Esophagus muscularis mucosa (tissue), 4 donors: Measurements from ENCODE around the gene MMD. TPM values are rescaled to one million over a fixed set of nuclear protein-coding genes. Genes with fewer than 3 reads are reported as not detected.

Source experiments
- DNase-seq: peaks from one replicate; pipeline ENCODE4 v3.0.0-alpha.2; 2017; ENCODE audit errors: extremely low spot score
- H3K27ac ChIP-seq, 4 donors: fragments of 200-600 bp; sonication (generic); replicated peaks in 1 of 4; 1 replicate in 3 of 4; 2 replicates in 1 of 4; pipeline ENCODE4 v1.5.1; 2016 to 2019; ENCODE audit warnings: mild to moderate bottlenecking in 1 of 4
- H3K27me3 ChIP-seq, 4 donors: fragments of 200-600 bp; sonication (generic); one replicate each; pipeline versions ENCODE4 v1.5.1 to v1.6.0; 2016 to 2019
- H3K36me3 ChIP-seq, 4 donors: fragments of 200-600 bp; sonication (generic); one replicate each; pipeline ENCODE4 v1.5.1; 2016 to 2019
- H3K4me1 ChIP-seq, 4 donors: fragments of 200-600 bp; sonication (generic); one replicate each; pipeline ENCODE4 v1.5.1; 2016 to 2019
- H3K4me3 ChIP-seq, 4 donors: fragments of 200-600 bp; sonication (generic); 1 replicate in 2 of 4; 2 replicates in 2 of 4; pipeline ENCODE4 v1.5.1; 2016 to 2019; ENCODE audit warnings: mild to moderate bottlenecking in 4 of 4, moderate library complexity in 1 of 4
- H3K9me3 ChIP-seq, 4 donors: fragments of 200-600 bp; sonication (generic); 1 replicate in 3 of 4; 2 replicates in 1 of 4; pipeline ENCODE4 v1.5.1; 2016 to 2019
- CTCF ChIP-seq, 3 experiments: fragments of 200-600 bp in 2 of 3; fragments of 450-650 bp in 1 of 3; sonication (generic) in 2 of 3; IDR thresholded peaks; one replicate each; pipeline ENCODE4 v1.5.1; 2017 to 2019; ENCODE audit warnings: antibody characterized with exemption in 3 of 3, mild to moderate bottlenecking in 2 of 3, moderate library complexity in 1 of 3
- EP300 ChIP-seq: sonication (generic); formaldehyde crosslinking; IDR thresholded peaks from one replicate; pipeline ENCODE4 v1.6.1; 2017; ENCODE audit warnings: antibody characterized with exemption
- POLR2A ChIP-seq: fragments of 450-650 bp; IDR thresholded peaks from one replicate; pipeline ENCODE4 v1.6.1; 2017; ENCODE audit warnings: antibody characterized with exemption, moderate library complexity, mild to moderate bottlenecking, low read depth
- POLR2AphosphoS5 ChIP-seq, 2 donors: sonication (generic); formaldehyde crosslinking; IDR thresholded peaks; one replicate each; pipeline ENCODE4 v1.6.1; 2017; ENCODE audit warnings: antibody characterized with exemption in 2 of 2
- WGBS: methylation state at CpG from one replicate; pipeline ENCODE4 v1.1.5; 2018; 5-methylcytosine and 5-hydroxymethylcytosine counted together
- intact Hi-C: fragments of 100-400 bp; cut with DNase I; formaldehyde crosslinking; loops from one replicate; pipeline ENCODE4 v1.15.1; 2023
- total RNA-seq, 4 donors: library from RNA; depleted of rRNA; stranded (reverse); fragments of >200 nt; gene quantifications; one replicate each; pipeline versions ENCODE4 v1.1.0 to v1.2.1, GENCODE V29; 2016

MMD gene
- total RNA-seq, 4 donors from 2014 or later, result 28.5 to 43.9 (median 32.4) TPM

- Histone ChIP-seq H3K9me3 (no peaks in the 10 kb centered on the region), H3K27ac (peak overlapping the region; percentile 45 to 60 (median 52)), H3K36me3 (peaks cover 2 to 31% (median 24%) of the 10 kb centered on the region in 4 donors), H3K27me3 (no peaks in the 10 kb centered on the region), H3K4me1 (peaks cover 33 to 62% (median 57%) of the 10 kb centered on the region in 4 donors), H3K4me3 (no peak overlapping the region)
- intact Hi-C loops, result loop anchor here (5.0 to 10.0 kb wide), 2 partner anchors 96 to 151 kb away; partner anchors contain the start of genes HLF and SMIM36
- TF ChIP-seq POLR2AphosphoS5 (IDR thresholded peaks at IDR 0.05), result no peak
- TF ChIP-seq CTCF (IDR thresholded peaks at IDR 0.05), result peak in 2 of 3 experiments; percentile 8 to 34
- no peak for DNase-seq
These were observed 5.6 kb downstream of the MMD start for GRCh38 chr17:55416000-55416399.

GRCh38 chr17:55414983-55415382 is 6.7 kb downstream of the MMD start:
- no peak for DNase-seq
- TF ChIP-seq CTCF (IDR thresholded peaks at IDR 0.05) (no peak), POLR2AphosphoS5 (IDR thresholded peaks at IDR 0.05) (no peak), POLR2A (no peak), EP300 (no peak)
- H3K27me3 ChIP-seq, result no peaks in the 10 kb centered on the region
- H3K4me1 ChIP-seq, result peaks cover 29 to 59% (median 53%) of the 10 kb centered on the region in 4 donors
- H3K27ac ChIP-seq, result peak overlapping the region in 2 of 4 donors; percentile 54 to 60
- no peak overlapping the region for H3K4me3 ChIP-seq
- H3K36me3 ChIP-seq, result peaks cover 10 to 42% (median 34%) of the 10 kb centered on the region in 4 donors
- 79% methylated on average over 4 of the region's 4 CpGs for WGBS
- no peaks in the 10 kb centered on the region for H3K9me3 ChIP-seq
- intact Hi-C loops, result loop anchor here (5.0 to 10.0 kb wide), 3 partner anchors 42 to 150 kb away; partner anchors contain the start of genes HLF and SMIM36

- DNase-seq, result no peak
- TF ChIP-seq POLR2AphosphoS5 (IDR thresholded peaks at IDR 0.05), result no peak
- TF ChIP-seq EP300, result no peak
- no peak for TF ChIP-seq POLR2A
- no peak for TF ChIP-seq CTCF (IDR thresholded peaks at IDR 0.05)
- H3K9me3 ChIP-seq, result no peaks in the 10 kb centered on the region
- no peak overlapping the region for H3K27ac ChIP-seq
- intact Hi-C loops, result loop anchor here (5.0 to 10.0 kb wide), 2 partner anchors 43 to 149 kb away; partner anchors contain the start of gene HLF
- H3K27me3 ChIP-seq, result no peaks in the 10 kb centered on the region
- H3K4me3 ChIP-seq, result no peak overlapping the region
- 95% methylated on average over 8 of the region's 8 CpGs for whole genome bisulfite sequencing
- H3K4me1 ChIP-seq, result peaks cover 21 to 49% (median 43%) of the 10 kb centered on the region in 4 donors
- peaks cover 21 to 50% (median 44%) of the 10 kb centered on the region in 4 donors for H3K36me3 ChIP-seq
These were observed 7.7 kb downstream of the MMD start for GRCh38 chr17:55413825-55414489.

GRCh38 chr17:55411463-55411855 is 10.2 kb downstream of the MMD start:
- intact Hi-C loops, result loop anchor here (5.0 to 10.0 kb wide), 2 partner anchors 46 to 147 kb away; partner anchors contain the start of gene HLF
- Histone ChIP-seq H3K27ac (peak overlapping the region in 3 of 4 donors; percentile 4 to 13 (median 7)), H3K9me3 (no peaks in the 10 kb centered on the region), H3K36me3 (peaks cover 39 to 75% (median 66%) of the 10 kb centered on the region in 4 donors), H3K4me1 (peaks cover 12 to 27% (median 20%) of the 10 kb centered on the region in 4 donors), H3K4me3 (no peak overlapping the region), H3K27me3 (no peaks in the 10 kb centered on the region)
- no peak for DNase-seq
- 75% methylated on average over 1 of the region's 1 CpG for WGBS
- TF ChIP-seq EP300 (no peak), CTCF (IDR thresholded peaks at IDR 0.05) (no peak), POLR2A (no peak), POLR2AphosphoS5 (IDR thresholded peaks at IDR 0.05) (no peak)
